ENCODE data around the gene PLA2G4E.

The PLA2G4E gene

DNA sequence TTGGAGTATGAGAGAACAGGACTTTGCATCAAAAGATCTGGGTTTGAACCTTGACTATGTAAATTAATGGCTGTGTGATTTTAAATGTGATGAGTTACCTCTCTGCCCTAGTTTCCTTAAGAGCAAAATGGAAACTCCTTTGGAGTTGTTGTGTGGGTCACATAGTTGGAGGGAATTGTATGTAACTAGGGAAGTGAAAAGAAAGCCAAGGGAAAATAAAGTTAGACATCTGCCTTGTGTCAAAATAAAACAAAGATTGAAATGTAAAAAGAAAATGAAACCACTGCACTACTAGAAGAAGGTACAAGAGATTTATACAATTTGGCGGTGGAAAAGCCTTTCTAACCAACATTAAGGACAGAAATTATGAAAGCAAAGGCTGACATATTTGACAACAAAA lies 46.8 kb downstream of the PLA2G4E start:
- DNase-seq = no peak

- DNase-seq = peak; percentile 98
Observed at GRCh38 chr15:41972253-41973242, 48.3 kb downstream of the PLA2G4E start, which contains the start of gene EHD4. Gene EHD4 (minus strand): TSS chr15:41972557. CDS start chr15:41972494, 63 bp downstream.

- no peak for DNase-seq
Observed at GRCh38 chr15:41971895-41972252, 49.0 kb downstream of the PLA2G4E start.

- peak; percentile 88 for DNase-seq
Observed at GRCh38 chr15:41971089-41971894, 49.5 kb downstream of the PLA2G4E start.

- no peak for DNase-seq
Observed at GRCh38 chr15:41970456-41970855, 50.4 kb downstream of the PLA2G4E start.

DNA sequence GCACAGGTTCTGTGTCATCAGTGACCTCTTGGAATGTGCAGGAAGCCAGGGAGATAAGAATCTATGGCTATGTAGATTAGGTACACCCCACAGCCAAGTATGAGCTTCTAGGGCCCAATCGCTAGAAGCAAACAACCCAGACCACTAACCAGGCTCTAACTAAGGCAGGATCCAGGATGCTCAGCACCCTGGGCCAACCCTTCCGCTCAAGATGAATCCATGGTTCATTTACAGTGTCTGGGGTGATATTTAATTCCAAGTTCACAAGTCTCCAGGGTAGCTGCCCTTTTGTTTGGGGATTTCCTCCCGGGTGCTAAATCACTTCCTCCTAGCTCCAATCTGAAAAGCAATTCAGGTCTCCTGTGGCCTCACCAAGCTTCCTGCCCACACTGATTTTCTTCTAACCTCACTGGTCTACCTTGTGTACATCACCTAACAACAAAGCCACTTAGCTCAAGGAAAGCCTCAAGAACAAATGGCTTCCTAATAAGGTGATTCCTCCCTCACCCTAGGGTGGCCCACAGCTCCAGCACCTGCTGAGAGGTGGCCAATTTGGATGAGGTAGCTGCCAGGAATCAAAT lies 50.9 kb downstream of the PLA2G4E start:
- peak; percentile 69 for DNase-seq

- no peak for DNase-seq
Observed at GRCh38 chr15:41968701-41969100, 52.1 kb downstream of the PLA2G4E start.

DNA sequence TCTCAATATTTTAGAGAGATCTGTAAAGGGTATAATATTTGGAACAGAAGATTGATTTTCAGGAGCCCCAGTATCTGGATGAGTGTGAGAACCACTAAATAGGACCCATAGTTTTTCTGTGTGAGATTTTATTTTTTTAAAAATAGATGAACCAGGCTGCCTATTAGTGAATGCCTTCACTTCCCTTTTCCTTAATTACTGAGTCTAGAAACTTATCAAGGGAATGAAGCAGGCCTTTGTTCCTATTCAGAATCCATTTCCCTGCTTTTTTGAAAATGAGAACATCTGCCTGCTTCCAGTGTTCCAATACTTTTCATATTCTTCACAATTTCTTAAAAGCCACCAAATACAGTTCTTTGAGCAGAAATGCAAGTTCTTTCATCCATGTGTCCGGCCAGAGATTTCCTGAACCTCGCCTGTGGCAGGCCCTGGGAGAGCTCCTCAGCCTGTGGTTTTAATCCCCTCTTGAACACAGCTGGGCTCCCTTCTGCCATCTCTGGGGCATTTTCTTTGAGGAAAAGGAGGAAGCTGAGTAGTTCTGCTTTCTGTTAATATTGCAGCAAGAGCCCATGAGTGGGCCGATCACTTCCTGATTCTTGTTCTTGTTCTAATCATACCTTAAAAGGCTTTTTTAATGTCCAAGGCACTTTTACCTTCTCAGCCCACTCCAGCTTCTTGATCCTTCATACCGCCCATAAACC lies 53.2 kb downstream of the PLA2G4E start:
- DNase-seq = no peak

GRCh38 chr15:41966920-41967465 lies 53.8 kb downstream of the PLA2G4E start:
- no peak for DNase-seq

DNA sequence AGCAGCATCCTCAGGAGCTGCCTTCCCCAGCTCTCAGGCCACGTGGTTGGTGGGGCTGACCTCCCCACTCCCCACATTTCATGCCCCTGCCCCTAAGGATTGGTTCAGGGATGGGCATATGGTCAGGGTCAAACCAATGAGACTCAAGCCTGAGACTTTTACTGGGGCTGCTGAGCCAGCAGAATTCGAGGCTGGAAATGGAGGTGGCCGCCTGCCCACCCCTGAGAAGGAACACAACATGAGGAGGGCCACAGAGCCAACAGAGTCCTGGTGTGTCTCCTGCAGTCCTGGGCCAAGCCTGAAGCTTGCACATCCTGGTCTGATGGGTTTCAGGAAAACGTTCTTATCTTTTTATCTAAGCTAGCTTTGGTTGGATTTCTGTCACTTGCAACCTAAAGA lies 54.4 kb downstream of the PLA2G4E start:
- DNase-seq = no peak

- peak; percentile 49 for DNase-seq
Observed at GRCh38 chr15:41965441-41966413, 55.1 kb downstream of the PLA2G4E start.

GRCh38 chr15:41961595-41962202 lies 59.1 kb downstream of the PLA2G4E start:
- no peak for DNase-seq

- no peak for DNase-seq
Observed at GRCh38 chr15:41961001-41961518, 59.8 kb downstream of the PLA2G4E start.

DNA sequence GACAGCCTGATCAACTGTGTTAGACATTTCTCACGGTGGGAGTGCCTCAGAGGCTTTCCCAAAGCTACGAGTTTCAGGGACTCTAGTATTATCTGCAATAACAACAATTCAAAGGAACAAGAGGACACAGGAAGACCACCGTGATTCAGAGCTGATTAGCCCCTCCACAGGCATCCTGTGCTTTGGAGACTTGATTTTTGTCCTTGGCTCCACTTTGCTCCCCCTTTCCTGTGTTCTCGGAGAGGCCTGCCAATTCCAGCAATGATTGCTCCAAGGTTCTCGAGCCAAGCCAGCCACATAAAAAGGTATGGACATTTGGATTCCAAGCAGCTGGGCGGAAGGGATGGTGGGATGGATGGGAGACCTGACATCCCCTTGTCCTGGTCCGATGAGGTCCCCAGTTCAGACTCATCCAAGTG lies 62.8 kb downstream of the PLA2G4E start:
- DNase-seq = no peak

DNA sequence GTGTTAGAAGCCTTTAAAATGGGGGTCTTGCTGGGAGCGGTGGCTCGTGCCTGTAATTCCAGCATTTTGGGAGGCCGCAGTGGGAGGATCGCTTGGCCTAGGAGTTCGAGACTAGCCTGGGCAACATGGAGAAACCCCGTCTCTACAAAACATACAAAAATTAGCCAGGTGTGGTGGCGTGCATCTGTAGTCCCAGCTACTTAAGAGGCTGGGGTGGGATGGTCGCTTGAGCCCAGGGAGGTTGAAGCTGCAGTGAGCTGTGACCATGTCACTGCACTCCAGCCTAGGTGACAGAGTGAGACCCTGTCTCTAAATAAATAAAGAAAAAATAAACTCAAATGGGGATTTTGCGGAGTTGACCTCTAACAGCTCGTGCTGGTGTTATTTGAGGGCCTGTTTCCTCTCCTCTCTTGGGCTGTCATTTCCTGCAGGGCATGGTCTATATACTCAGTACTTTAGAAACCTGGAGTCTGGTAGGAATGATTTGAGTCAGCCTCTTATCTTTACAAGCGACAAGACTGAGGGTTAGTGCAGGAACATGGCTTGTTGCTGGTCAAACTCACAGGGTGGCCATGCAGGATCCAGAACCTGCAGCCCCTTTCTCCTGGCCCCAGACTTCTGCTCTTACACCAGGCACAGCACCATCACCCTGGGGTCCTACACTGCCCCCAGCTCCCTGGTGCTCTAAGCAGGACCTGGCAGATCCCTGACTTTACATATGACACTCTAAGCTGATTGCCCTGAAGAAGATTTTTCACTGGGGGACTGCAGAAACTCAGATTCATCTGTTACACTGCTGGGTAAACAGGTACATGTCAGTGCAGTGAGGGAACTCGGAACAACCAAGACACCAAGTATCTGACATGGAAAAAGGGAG lies 63.6 kb downstream of the PLA2G4E start:
- peak; percentile 80 for DNase-seq

GRCh38 chr15:41955807-41956525 lies 64.9 kb downstream of the PLA2G4E start:
- no peak for DNase-seq

GRCh38 chr15:41955100-41955499 lies 65.7 kb downstream of the PLA2G4E start:
- no peak for DNase-seq

DNA sequence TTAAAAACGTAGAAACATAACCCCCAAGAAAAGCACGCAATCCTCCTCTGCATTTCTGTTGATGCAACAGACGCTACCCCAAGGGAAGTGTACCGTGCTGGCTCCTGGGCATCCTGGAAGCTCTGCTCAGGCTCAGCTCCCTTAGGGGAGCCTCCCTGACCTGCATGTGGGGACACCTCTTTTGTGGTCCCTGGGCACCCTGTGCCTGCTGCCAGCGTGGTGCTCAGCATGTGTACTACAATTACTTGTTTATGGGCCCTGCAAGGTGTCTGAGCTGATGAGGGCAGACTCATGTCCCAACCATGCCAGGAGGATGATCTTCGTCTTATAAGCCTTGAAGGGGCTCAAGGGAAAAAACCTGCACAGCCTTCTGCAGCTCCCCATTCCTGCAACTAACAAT lies 66.8 kb downstream of the PLA2G4E start:
- no peak for DNase-seq

Measured in activated CD4-positive, alpha-beta T cell treated with anti-CD3 and anti-CD28 coated beads, Interleukin-2, Interleukin-6, amounts not matched to agents 100 ng/mL and 50 ng/mL, durations not matched to agents 16 hours and 8 hours (primary cell).